ENCODE data around the gene BMPER. TPM values are rescaled to one million over a fixed set of nuclear protein-coding genes. Genes with fewer than 3 reads are reported as not detected.

BMPER gene
- polyA plus RNA-seq, 1 of the 3 experiments (the other 2 are of a cell fraction): 20.0 TPM

DNA sequence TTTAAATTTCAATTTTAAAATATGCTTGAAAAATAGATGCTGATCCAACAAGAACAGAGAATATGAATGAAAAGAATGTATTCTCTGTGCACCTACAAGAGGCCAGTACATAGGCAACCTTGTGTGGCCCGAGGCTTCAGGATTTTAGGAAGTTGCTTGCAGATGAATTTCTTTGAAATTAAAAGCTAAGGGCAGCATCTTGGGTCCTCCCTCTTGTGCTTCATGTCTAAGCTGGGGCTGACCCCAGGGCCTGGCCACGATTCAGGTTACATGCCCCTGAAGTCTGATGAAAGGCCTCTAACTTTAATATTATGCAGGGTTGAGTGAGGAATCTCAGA, 138.9 kb downstream of the BMPER start:
- no peaks in the 10 kb centered on the region for H3K27me3 ChIP-seq (ENCODE audit: insufficient read depth)
- no peaks in the 10 kb centered on the region for H3K36me3 ChIP-seq (replicated peaks in 1 of 2; ENCODE audit: control insufficient read depth in 1 of 2, insufficient read depth in 2 of 2, low read length in 1 of 2)
- ChIA-PET POLR2A (no interaction called here), CTCF (interaction anchor here (0.6 kb wide), 2 partner anchors 14 to 58 kb away, joined by 3 read pairs; no protein-coding TSS in a partner anchor)
- no peak overlapping the region for H3K4me2 ChIP-seq
- DNase-seq: no peak
- H3K79me2 ChIP-seq (ENCODE audit: insufficient read depth): no peaks in the 10 kb centered on the region
- H3K9ac ChIP-seq: no peak overlapping the region
- 55% methylated on average over 2 of the region's 2 CpGs for WGBS (ENCODE audit: low lambda C conversion rate)
- H3K27ac ChIP-seq (ENCODE audit: low read depth in 2 of 2, low read length in 1 of 2): no peak overlapping the region
- peaks cover 9% of the 10 kb centered on the region for H3F3A ChIP-seq (replicated peaks; ENCODE audit: insufficient read depth)
- peaks cover 0 to 29% of the 10 kb centered on the region in 2 experiments; a peak in 1 of 4 replicates for H3K4me1 ChIP-seq (ENCODE audit: control insufficient read depth in 1 of 2, insufficient read depth in 2 of 2, low read depth in 1 of 2, low read length in 1 of 2)
- H4K20me1 ChIP-seq (ENCODE audit: insufficient read depth): no peaks in the 10 kb centered on the region
- TF ChIP-seq, protein P1, sequence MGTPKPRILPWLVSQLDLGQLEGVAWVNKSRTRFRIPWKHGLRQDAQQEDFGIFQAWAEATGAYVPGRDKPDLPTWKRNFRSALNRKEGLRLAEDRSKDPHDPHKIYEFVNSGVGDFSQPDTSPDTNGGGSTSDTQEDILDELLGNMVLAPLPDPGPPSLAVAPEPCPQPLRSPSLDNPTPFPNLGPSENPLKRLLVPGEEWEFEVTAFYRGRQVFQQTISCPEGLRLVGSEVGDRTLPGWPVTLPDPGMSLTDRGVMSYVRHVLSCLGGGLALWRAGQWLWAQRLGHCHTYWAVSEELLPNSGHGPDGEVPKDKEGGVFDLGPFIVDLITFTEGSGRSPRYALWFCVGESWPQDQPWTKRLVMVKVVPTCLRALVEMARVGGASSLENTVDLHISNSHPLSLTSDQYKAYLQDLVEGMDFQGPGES (IDR thresholded peaks at IDR 0.05; ENCODE audit: low read depth, low read length): no peak
- no peak for TF ChIP-seq RAD21 (IDR thresholded peaks at IDR 0.05; ENCODE audit: low read length)
- TF ChIP-seq FOSL2 (IDR thresholded peaks at IDR 0.05; ENCODE audit: borderline replicate concordance, low read depth): no peak
- no peak for TF ChIP-seq TCF12 (IDR thresholded peaks at IDR 0.05)
- no peak for TF ChIP-seq SMC3 (IDR thresholded peaks at IDR 0.05; ENCODE audit: low read depth, low read length)
- no peak for TF ChIP-seq EZH2phosphoT487 (IDR thresholded peaks at IDR 0.05; ENCODE audit: borderline replicate concordance, low read depth)
- TF ChIP-seq FOXM1 (IDR thresholded peaks at IDR 0.05; ENCODE audit: low read depth): no peak
- TF ChIP-seq, protein P2, sequence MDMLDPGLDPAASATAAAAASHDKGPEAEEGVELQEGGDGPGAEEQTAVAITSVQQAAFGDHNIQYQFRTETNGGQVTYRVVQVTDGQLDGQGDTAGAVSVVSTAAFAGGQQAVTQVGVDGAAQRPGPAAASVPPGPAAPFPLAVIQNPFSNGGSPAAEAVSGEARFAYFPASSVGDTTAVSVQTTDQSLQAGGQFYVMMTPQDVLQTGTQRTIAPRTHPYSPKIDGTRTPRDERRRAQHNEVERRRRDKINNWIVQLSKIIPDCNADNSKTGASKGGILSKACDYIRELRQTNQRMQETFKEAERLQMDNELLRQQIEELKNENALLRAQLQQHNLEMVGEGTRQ (IDR thresholded peaks at IDR 0.05; ENCODE audit: borderline replicate concordance, low read depth, low read length): no peak
- TF ChIP-seq, protein P3, sequence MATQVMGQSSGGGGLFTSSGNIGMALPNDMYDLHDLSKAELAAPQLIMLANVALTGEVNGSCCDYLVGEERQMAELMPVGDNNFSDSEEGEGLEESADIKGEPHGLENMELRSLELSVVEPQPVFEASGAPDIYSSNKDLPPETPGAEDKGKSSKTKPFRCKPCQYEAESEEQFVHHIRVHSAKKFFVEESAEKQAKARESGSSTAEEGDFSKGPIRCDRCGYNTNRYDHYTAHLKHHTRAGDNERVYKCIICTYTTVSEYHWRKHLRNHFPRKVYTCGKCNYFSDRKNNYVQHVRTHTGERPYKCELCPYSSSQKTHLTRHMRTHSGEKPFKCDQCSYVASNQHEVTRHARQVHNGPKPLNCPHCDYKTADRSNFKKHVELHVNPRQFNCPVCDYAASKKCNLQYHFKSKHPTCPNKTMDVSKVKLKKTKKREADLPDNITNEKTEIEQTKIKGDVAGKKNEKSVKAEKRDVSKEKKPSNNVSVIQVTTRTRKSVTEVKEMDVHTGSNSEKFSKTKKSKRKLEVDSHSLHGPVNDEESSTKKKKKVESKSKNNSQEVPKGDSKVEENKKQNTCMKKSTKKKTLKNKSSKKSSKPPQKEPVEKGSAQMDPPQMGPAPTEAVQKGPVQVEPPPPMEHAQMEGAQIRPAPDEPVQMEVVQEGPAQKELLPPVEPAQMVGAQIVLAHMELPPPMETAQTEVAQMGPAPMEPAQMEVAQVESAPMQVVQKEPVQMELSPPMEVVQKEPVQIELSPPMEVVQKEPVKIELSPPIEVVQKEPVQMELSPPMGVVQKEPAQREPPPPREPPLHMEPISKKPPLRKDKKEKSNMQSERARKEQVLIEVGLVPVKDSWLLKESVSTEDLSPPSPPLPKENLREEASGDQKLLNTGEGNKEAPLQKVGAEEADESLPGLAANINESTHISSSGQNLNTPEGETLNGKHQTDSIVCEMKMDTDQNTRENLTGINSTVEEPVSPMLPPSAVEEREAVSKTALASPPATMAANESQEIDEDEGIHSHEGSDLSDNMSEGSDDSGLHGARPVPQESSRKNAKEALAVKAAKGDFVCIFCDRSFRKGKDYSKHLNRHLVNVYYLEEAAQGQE (IDR thresholded peaks at IDR 0.05; ENCODE audit: low read depth, low read length): no peak
- TF ChIP-seq FOXJ3 (CRISPR knock-in tag; IDR thresholded peaks at IDR 0.05): no peak
- H2AFZ ChIP-seq (ENCODE audit: low read depth): no peak overlapping the region
- H3K9me3 ChIP-seq: no peaks in the 10 kb centered on the region
- no peak overlapping the region for H3K4me3 ChIP-seq (ENCODE audit: low read depth in 2 of 2, low read length in 1 of 2)
- H3K9me2 ChIP-seq: no peaks in the 10 kb centered on the region

- no peaks in the 10 kb centered on the region for H3K9me3 ChIP-seq
- H3K36me3 ChIP-seq (replicated peaks in 1 of 2; ENCODE audit: control insufficient read depth in 1 of 2, insufficient read depth in 2 of 2, low read length in 1 of 2): no peaks in the 10 kb centered on the region
- H3K9me2 ChIP-seq: no peaks in the 10 kb centered on the region
- H3K4me2 ChIP-seq: no peak overlapping the region
- no peak overlapping the region for H3K4me3 ChIP-seq (ENCODE audit: low read depth in 2 of 2, low read length in 1 of 2)
- no peak overlapping the region for H3K27ac ChIP-seq (ENCODE audit: low read depth in 2 of 2, low read length in 1 of 2)
- H2AFZ ChIP-seq (ENCODE audit: low read depth): no peak overlapping the region
- no peak overlapping the region for H3K9ac ChIP-seq
- DNase-seq: no peak
- no peak for TF ChIP-seq PBX3 (IDR thresholded peaks at IDR 0.05)
- no peak for TF ChIP-seq FOSL2 (IDR thresholded peaks at IDR 0.05; ENCODE audit: borderline replicate concordance, low read depth)
- TF ChIP-seq ELF1 (IDR thresholded peaks at IDR 0.05): no peak
- TF ChIP-seq EP300 (IDR thresholded peaks at IDR 0.05; ENCODE audit: borderline replicate concordance in 1 of 2, low read depth in 1 of 2, low read length in 1 of 2): no peak
- TF ChIP-seq RAD21 (IDR thresholded peaks at IDR 0.05; ENCODE audit: low read length): no peak
- no peak for TF ChIP-seq EZH2phosphoT487 (IDR thresholded peaks at IDR 0.05; ENCODE audit: borderline replicate concordance, low read depth)
- TF ChIP-seq TCF12 (IDR thresholded peaks at IDR 0.05): no peak
- H4K20me1 ChIP-seq (ENCODE audit: insufficient read depth): no peaks in the 10 kb centered on the region
- no peaks in the 10 kb centered on the region for H3K79me2 ChIP-seq (ENCODE audit: insufficient read depth)
- ChIA-PET CTCF (interaction anchor here (0.6 to 0.7 kb wide), 3 partner anchors 13 to 59 kb away, joined by 3 read pairs; no protein-coding TSS in a partner anchor), POLR2A (no interaction called here)
- no peaks in the 10 kb centered on the region for H3K27me3 ChIP-seq (ENCODE audit: insufficient read depth)
- H3K4me1 ChIP-seq (ENCODE audit: control insufficient read depth in 1 of 2, insufficient read depth in 2 of 2, low read depth in 1 of 2, low read length in 1 of 2): peaks cover 0 to 29% of the 10 kb centered on the region in 2 experiments; a peak in 1 of 4 replicates
- peaks cover 9% of the 10 kb centered on the region for H3F3A ChIP-seq (replicated peaks; ENCODE audit: insufficient read depth)
- 83% methylated on average over 7 of the region's 7 CpGs for WGBS (ENCODE audit: low lambda C conversion rate)
Measured at GRCh38 chr7:34044734-34045353, 139.5 kb downstream of the BMPER start.
